ENCODE measurements around the gene NR2C2. TPM values are rescaled to one million over a fixed set of nuclear protein-coding genes. Genes with fewer than 3 reads are reported as not detected.
A peak's percentile ranks its signal among the peaks of the same experiment; 100 is the strongest.

The NR2C2 gene
- total RNA-seq, 1 experiment from 2014 or later = 38.5 TPM

DNA sequence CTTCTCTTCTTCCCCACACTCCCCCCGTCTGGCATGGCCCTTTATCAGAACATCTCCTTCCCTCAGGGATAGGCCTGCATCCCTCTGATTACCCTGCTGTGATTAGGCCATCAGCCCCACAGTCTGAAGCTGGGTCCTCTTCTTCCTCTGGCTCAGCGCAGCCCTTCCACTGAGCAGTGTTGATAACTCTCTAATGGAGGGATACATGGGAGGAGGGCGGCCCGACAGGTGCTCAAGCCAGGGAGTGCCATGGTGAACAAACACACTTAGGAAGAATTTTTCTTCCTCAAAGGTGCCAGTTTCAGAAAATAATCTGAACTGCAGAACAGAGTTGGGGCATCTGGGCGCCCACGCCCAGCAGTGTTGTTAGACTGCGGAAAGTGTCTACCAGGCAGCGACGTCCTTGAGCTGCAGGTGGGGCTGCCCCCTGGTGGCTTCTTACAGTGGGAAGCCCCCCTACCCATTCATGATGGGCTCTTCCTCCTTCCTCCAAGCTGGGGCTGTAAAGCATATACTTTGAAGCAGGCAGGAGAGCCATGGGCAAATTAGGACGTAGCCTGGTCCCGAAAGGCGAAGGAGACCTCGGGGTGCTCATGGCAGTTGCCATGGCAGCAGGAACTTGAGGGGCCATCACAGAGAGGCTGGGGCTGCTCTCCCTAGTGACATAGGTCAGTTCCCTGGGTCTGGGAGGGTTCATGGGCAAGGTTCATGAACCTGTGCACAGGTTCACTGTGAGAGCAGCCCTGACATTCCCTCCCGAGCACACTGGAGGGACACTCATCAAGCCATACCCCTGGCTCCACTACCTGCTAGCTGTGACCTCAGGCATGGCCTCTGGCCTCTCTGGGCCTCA is 33.2 kb upstream of the NR2C2 start:
- WGBS (ENCODE audit: extremely low coverage, insufficient read length, low lambda C conversion rate) = no CpG with 5 or more reads among the region's 14 CpGs

More for the DNA sequence above, 33.2 kb upstream of the NR2C2 start:
- no peak overlapping the region for H4K91ac ChIP-seq (ENCODE audit: insufficient read length, low read depth, low read length)
- no peak overlapping the region for H3K27ac ChIP-seq (ENCODE audit: insufficient read length, low read depth, low read length)
- no peak overlapping the region for H3K9ac ChIP-seq (ENCODE audit: extremely low read depth, insufficient read length, low read length)
- H3K4me1 ChIP-seq (ENCODE audit: insufficient read depth, low read length) = no peaks in the 10 kb centered on the region
- no peak overlapping the region for H3K4me3 Mint-ChIP-seq
- H3K27ac Mint-ChIP-seq = no peak overlapping the region; a peak in 1 of 7 replicates
- H3K56ac ChIP-seq (ENCODE audit: insufficient read length, low read depth, low read length) = no peak overlapping the region
- no peak overlapping the region; the same call in 1 of the 2 replicates for H3K14ac ChIP-seq (ENCODE audit: insufficient read depth, low read length)
- H2BK12ac ChIP-seq (ENCODE audit: insufficient read length, low read depth, low read length) = no peak overlapping the region
- DNase-seq = peak; percentile 47
- H3K79me1 ChIP-seq (ENCODE audit: insufficient read depth, low read depth, low read length, poor library complexity, severe bottlenecking) = no peaks in the 10 kb centered on the region
- H2AK5ac ChIP-seq (ENCODE audit: insufficient read length, low read length) = no peak overlapping the region
- TF ChIP-seq, protein P1, sequence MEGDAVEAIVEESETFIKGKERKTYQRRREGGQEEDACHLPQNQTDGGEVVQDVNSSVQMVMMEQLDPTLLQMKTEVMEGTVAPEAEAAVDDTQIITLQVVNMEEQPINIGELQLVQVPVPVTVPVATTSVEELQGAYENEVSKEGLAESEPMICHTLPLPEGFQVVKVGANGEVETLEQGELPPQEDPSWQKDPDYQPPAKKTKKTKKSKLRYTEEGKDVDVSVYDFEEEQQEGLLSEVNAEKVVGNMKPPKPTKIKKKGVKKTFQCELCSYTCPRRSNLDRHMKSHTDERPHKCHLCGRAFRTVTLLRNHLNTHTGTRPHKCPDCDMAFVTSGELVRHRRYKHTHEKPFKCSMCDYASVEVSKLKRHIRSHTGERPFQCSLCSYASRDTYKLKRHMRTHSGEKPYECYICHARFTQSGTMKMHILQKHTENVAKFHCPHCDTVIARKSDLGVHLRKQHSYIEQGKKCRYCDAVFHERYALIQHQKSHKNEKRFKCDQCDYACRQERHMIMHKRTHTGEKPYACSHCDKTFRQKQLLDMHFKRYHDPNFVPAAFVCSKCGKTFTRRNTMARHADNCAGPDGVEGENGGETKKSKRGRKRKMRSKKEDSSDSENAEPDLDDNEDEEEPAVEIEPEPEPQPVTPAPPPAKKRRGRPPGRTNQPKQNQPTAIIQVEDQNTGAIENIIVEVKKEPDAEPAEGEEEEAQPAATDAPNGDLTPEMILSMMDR (conservative IDR thresholded peaks at IDR 0.05) = peak; percentile 68
- no peaks in the 10 kb centered on the region for H3K9me3 Mint-ChIP-seq
- no peaks in the 10 kb centered on the region for H3K36me3 Mint-ChIP-seq (ENCODE audit: insufficient read depth in 1 of 3, low read depth in 3 of 3)
- no peak overlapping the region for H2AFZ ChIP-seq (ENCODE audit: low read length)
- H4K20me1 ChIP-seq (ENCODE audit: control insufficient read depth, insufficient read depth, insufficient read length) = no peaks in the 10 kb centered on the region
- H4K5ac ChIP-seq (ENCODE audit: insufficient read length, low read depth, low read length) = no peak overlapping the region
- no peaks in the 10 kb centered on the region for H3K23me2 ChIP-seq (ENCODE audit: insufficient read length, low read depth, low read length, poor library complexity, severe bottlenecking)
- H3K4ac ChIP-seq (ENCODE audit: low read depth, low read length) = no peak overlapping the region
- H2BK120ac ChIP-seq (ENCODE audit: low read depth, low read length, poor library complexity, severe bottlenecking) = no peak overlapping the region
- peaks cover 6 to 10% of the 10 kb centered on the region in 2 experiments for H3K4me1 Mint-ChIP-seq
- H3K79me2 ChIP-seq (ENCODE audit: insufficient read depth, low read length) = no peaks in the 10 kb centered on the region
- no peaks in the 10 kb centered on the region for H3K27me3 ChIP-seq (ENCODE audit: insufficient read depth, low read length)
- no peak overlapping the region for H2BK20ac ChIP-seq (ENCODE audit: low read depth, low read length, poor library complexity, severe bottlenecking)
- H3K4me2 ChIP-seq (ENCODE audit: insufficient read depth, insufficient read length, low read length) = no peak overlapping the region
- H4K8ac ChIP-seq (replicated peaks; ENCODE audit: insufficient read length, low read depth, low read length) = no peak overlapping the region
- H3K23ac ChIP-seq (ENCODE audit: insufficient read length, low read depth, low read length) = no peak overlapping the region
- H3K9me3 ChIP-seq (ENCODE audit: control insufficient read depth, low read depth, low read length) = no peaks in the 10 kb centered on the region
- H2BK15ac ChIP-seq (ENCODE audit: low read depth, low read length) = no peak overlapping the region
- H3K18ac ChIP-seq (ENCODE audit: insufficient read length, low read depth, low read length) = no peak overlapping the region
- no peaks in the 10 kb centered on the region; the same call in 1 of the 2 replicates for H3K27me3 Mint-ChIP-seq (ENCODE audit: low read depth)
- no peak overlapping the region for H3T11ph ChIP-seq (ENCODE audit: low read length)
- no peak overlapping the region for H2BK5ac ChIP-seq (ENCODE audit: insufficient read length, low read length)

All from H9 (cell line).